ENCODE measurements around the gene SSBP3.

GRCh38 chr1:54215523-54215922 lies 190.7 kb downstream of the SSBP3 start:
- TF ChIP-seq YY1 (IDR thresholded peaks at IDR 0.05; ENCODE audit: insufficient read depth, insufficient read length) (no peak), ZNF274 (IDR thresholded peaks at IDR 0.05; ENCODE audit: low read depth, low read length) (no peak), SUZ12 (IDR thresholded peaks at IDR 0.05; ENCODE audit: extremely low read depth, insufficient read depth, insufficient read length) (no peak)
